Stimulated activated CD4-positive, alpha-beta T cell treated with anti-CD3 and anti-CD28 coated beads, Interleukin-12 subunit alpha, Interleukin-12 subunit beta, amount 100 ng/mL, for 4 hours (primary cell): Measurements from ENCODE around the gene SNAP23.

Experiments used
- DNase-seq: peaks from one replicate; pipeline ENCODE4 v3.0.0-alpha.2; 2020

SNAP23 gene

DNA sequence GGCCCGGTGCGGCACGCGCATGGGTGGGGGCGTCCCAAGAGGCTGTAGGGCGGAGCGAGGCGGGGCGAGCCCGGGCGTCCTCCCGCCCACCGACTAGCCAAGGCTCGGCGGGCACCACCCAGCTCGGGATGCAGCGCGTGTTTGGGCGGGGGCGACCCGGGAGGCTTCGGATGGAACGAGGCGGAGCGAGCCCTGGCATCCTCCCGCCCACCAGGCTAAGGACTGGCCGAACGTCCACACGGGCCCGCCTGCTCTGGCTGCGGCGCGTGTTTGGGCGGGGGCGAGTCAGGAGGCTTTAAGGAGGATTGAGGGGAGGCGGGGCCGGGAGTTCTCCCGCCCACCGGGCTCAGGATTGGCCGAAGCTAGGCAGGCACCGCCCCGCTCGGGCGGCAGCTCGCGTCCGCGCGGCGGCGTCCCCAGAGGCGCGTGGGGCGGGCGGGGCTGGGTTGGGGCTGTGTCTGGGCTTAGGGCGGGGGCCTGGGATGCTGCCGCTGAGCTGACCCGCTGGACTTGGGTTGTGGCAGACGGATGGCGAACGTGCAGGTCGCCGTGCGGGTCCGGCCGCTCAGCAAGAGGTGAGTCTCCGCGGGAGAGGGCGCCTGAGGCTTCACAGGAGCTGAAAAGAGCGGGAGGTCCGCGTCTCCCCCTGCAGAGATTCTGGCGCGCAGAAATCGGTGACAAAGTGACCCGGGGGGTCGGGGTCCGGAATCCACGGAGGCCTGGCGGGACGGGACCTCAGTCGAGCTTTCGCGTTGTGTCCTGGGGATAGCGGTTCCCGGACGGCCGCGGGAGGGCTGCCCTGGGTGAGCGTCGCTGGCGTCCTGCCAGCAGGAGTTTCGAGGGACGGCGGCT lies 80.0 kb downstream of the SNAP23 start, which contains the start of gene STARD9:
Gene STARD9, plus strand, starts transcription at position 419 of the 852 bp plus-strand sequence. Its CDS starts 110 bp downstream, at position 529.
- peak; percentile 92 for DNase-seq

DNA sequence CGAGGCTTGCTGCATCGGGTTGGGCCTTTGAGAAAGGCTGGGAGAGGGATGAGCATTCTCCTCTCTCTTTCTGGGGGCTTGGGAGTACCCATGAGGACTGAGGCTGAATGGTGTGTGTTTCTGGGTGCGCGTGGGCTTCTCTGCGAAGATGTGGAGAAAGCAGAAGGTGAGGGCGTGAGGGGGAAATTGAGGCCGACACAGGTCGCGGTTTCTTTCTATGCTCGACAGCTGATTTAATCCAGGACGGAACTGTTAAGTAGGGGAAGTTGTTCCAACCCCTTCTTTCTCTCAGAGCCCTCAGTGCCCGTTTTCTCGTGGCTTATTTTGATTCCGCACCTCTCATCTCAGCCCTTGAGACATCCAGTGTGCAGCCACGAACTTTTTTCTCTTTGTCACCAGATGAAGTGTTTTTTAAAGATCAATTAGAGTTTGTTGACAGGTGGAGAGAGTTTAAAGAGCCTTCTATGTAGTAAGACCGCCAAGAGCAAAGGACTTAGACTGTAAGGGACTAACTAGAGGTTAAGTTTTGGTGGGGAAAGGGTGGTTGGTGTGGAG lies 80.7 kb downstream of the SNAP23 start:
- DNase-seq = no peak

DNA sequence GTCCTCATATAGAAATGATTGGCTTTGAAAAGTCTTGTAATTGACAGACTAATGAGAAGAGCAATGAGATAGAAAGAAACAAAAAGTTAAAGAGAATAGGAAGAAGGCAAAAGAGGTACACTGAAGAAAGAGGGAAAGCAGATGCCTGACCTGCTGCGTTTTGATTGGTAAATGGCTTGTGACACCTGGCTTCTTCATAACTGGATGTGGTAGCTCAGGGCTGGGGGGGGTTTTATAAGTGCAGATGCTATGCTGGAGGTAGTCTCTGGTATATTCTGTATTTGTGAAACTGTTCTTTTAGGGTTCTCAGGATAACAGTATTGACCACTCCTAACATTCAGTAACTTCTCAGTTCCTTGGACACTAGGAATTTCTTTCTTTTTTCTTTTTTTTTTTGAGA lies 81.3 kb downstream of the SNAP23 start:
- DNase-seq = no peak

DNA sequence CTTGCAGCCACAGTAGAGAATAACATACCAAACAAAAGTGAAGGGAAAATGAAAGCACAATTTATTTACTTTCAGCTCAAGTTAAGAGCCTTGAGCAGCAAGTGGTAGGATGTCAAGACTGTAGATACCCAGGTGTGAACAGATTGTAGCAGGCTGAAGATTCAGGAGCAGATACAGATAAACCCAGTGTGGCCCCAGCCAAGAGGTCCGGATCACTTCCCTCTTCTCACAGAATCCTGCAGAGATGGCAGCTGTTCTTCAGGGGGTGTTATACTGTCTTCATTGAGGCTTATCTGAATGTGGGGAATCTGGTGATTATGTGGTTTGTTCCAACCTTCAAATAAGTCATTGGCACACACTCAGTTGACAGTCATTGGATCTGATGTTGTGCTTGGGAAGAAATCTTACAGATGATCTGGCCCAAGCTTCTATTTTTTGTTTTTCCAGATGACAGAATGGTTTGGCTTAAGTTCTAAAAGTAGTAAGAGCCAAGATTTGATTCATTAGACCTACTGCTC lies 82.1 kb downstream of the SNAP23 start:
- no peak for DNase-seq

DNA sequence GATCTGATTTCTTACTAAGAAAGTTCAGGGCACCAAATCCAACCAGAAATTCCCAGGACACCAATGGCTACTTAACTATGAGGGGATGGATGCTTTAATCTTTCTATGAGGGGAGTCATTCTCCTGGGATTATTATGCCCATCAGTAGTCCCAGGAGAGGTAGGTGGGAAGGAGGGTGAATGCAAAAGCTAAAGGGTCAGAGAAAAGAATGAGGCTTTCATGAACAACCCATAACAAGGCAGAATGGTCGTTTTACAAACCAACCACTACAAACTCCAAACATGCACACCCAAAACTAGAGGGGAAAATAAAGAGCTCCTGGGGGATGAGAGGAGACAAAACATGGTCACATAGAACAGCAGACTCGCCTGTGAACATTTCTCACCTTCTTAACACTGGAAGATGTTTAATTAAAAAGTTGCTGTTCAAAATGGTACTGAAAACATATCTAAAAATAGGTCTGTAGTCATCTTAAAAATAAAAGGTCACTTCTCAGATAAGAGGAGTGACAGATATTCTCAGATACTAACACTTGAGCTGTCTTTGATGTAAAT lies 83.6 kb downstream of the SNAP23 start:
- no peak for DNase-seq

DNA sequence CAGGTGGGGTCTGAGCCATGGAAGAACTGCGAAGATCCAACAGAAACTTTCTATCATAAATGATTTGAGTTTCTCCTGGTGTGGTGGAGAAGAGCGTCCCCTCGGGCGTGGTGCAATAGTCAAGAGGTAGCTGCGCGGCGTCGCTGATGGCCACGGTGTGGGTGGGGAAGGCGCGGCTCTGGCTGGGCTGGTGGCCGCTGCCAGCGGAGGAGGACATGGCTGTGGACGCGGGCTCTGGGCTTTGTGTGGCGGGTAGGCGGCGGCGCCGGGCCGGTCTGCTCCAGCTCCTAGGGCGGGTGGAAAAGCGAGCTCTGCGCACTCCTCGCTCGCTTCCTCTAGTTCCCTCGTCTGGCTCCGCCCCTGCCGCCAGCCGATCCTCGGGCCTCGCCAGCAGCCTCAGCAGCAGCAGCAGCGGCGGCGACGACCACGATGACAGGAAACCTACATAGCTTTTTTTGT lies 85.9 kb downstream of the SNAP23 start:
- peak; percentile 68 for DNase-seq
